WTC11 (cell line): ENCODE data around the gene PPEF2. TPM values are rescaled to one million over a fixed set of nuclear protein-coding genes. Genes with fewer than 3 reads are reported as not detected.
A peak's percentile ranks its signal among the peaks of the same experiment; 100 is the strongest.
"Not testable (repeated sequence)": the region's sequence is repeated elsewhere in the genome, so short reads cannot be mapped to it uniquely, and the experiment has no call there.

Source experiments
- ATAC-seq: fragments of 200-7000 bp; cut with Tn5 transposase; 2 replicates; pipeline ENCODE4 v1.10.0; 2021; ENCODE audit warnings: mild to moderate bottlenecking, moderate library complexity
- CTCF ChIA-PET: fragments of 300-600 bp; sonication (Branson Sonifier 250); formaldehyde crosslinking; loops from one replicate; lab custom pipeline; 2021; ENCODE audit warnings: antibody characterized with exemption; lab: Charles Lee
- POLR2A ChIA-PET: fragments of 350-600 bp; sonication (Branson Sonifier 250); formaldehyde crosslinking; loops from one replicate; lab custom pipeline; 2021; ENCODE audit warnings: antibody characterized with exemption; lab: Charles Lee
- DNase-seq: peaks from one replicate; pipeline ENCODE4 v3.0.0; 2021; ENCODE audit warnings: low spot score
- H3K27ac Mint-ChIP-seq: 2 replicates; pipeline ENCODE4 v1.8.0; 2021; ENCODE audit warnings: mixed read lengths
- H3K27me3 Mint-ChIP-seq: 2 replicates; pipeline ENCODE4 v1.8.0; 2021; ENCODE audit warnings: low read depth, mild to moderate bottlenecking, moderate library complexity, mixed read lengths
- H3K36me3 Mint-ChIP-seq: 2 replicates; pipeline ENCODE4 v1.8.0; 2021; ENCODE audit warnings: mixed read lengths
- H3K4me1 Mint-ChIP-seq: 2 replicates; pipeline ENCODE4 v1.8.0; 2022; ENCODE audit warnings: mixed read lengths
- H3K4me3 Mint-ChIP-seq: 2 replicates; pipeline ENCODE4 v1.8.0; 2021; ENCODE audit warnings: mild to moderate bottlenecking, moderate library complexity, mixed read lengths
- H3K9me3 Mint-ChIP-seq: 2 replicates; pipeline ENCODE4 v1.8.0; 2021; ENCODE audit warnings: mixed read lengths
- FOXJ3 ChIP-seq: sonication (generic); formaldehyde crosslinking; IDR thresholded peaks from 2 replicates; pipeline ENCODE4 v1.9.0; 2021; ENCODE audit warnings: missing genetic modification reagents, mild to moderate bottlenecking, borderline replicate concordance
- GABPB1 ChIP-seq: sonication (generic); formaldehyde crosslinking; IDR thresholded peaks from 2 replicates; pipeline ENCODE4 v1.8.1; 2023; ENCODE audit warnings: mild to moderate bottlenecking, missing genetic modification reagents
- NR3C1 ChIP-seq: sonication (generic); formaldehyde crosslinking; conservative IDR thresholded peaks from 2 replicates; pipeline ENCODE4 v1.8.1; 2023; ENCODE audit warnings: low read depth, mild to moderate bottlenecking, missing genetic modification reagents
- PRRX2 ChIP-seq: fragments of 250-450 bp; sonication (Bioruptor Pico); IDR thresholded peaks from 2 replicates; pipeline ENCODE4 v1.8.0; 2021; ENCODE audit warnings: mild to moderate bottlenecking
- TEAD4 ChIP-seq: sonication (generic); formaldehyde crosslinking; IDR thresholded peaks from 2 replicates; pipeline ENCODE4 v1.8.0; 2022; ENCODE audit warnings: mild to moderate bottlenecking, missing genetic modification reagents
- ZNF121 ChIP-seq: sonication (generic); formaldehyde crosslinking; IDR thresholded peaks from 2 replicates; pipeline ENCODE4 v1.8.0; 2023; ENCODE audit warnings: missing genetic modification reagents
- ZNF671 ChIP-seq: fragments of 250-450 bp; sonication (Bioruptor Pico); IDR thresholded peaks from 2 replicates; pipeline ENCODE4 v1.8.0; 2021; ENCODE audit warnings: mild to moderate bottlenecking
- total RNA-seq: library from RNA; stranded (reverse); gene quantifications from 3 replicates; pipeline ENCODE4 v1.2.3, GENCODE V29; 2021
- TF ChIP-seq, protein P1 (sequence below): sonication (generic); formaldehyde crosslinking; IDR thresholded peaks from 2 replicates; pipeline ENCODE4 v1.8.1; 2023; ENCODE audit warnings: mild to moderate bottlenecking, missing genetic modification reagents
- TF ChIP-seq, protein P2 (sequence below): sonication (generic); formaldehyde crosslinking; IDR thresholded peaks from 2 replicates; pipeline ENCODE4 v1.8.0; 2023; ENCODE audit warnings: missing genetic modification reagents
- TF ChIP-seq, protein P3 (sequence below): sonication (generic); formaldehyde crosslinking; conservative IDR thresholded peaks from 2 replicates; pipeline ENCODE4 v1.8.1; 2022; ENCODE audit warnings: mild to moderate bottlenecking, missing genetic modification reagents
- TF ChIP-seq, protein P4 (sequence below): fragments of 200-600 bp; IDR thresholded peaks from 2 replicates; pipeline ENCODE4 v1.8.0; 2022; ENCODE audit warnings: antibody characterized with exemption
- TF ChIP-seq, protein P5 (sequence below): sonication (generic); formaldehyde crosslinking; IDR thresholded peaks from 2 replicates; pipeline ENCODE4 v1.8.1; 2022; ENCODE audit warnings: mild to moderate bottlenecking, moderate library complexity, missing genetic modification reagents
- TF ChIP-seq, protein P6 (sequence below): fragments of 250-450 bp; sonication (Bioruptor Pico); IDR thresholded peaks from 2 replicates; pipeline ENCODE4 v1.9.0; 2021; ENCODE audit warnings: moderate library complexity, mild to moderate bottlenecking, inconsistent platforms, borderline replicate concordance

Gene PPEF2
- total RNA-seq, 1 experiment from 2014 or later = not detected

DNA sequence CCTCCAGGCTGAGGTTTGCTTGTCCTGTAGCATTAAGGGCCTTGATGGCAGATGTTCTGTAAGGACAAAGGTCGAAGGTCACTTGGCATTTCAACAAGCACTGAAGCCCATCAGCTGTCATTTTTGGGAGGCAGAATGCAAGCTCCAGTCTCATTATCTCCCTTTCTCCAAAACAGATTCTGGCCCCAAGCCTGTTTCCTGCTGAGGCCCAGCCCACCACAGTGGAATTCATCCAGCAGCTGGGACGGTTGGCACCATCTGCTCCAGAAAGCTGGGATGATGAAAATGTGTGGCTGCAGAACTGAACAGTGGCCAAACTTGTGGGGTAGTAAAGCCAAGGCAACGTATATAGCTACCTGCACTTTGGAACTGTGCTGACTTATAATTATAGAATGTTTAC lies 17.7 kb upstream of the PPEF2 start (continued):
- TF ChIP-seq, protein P1, sequence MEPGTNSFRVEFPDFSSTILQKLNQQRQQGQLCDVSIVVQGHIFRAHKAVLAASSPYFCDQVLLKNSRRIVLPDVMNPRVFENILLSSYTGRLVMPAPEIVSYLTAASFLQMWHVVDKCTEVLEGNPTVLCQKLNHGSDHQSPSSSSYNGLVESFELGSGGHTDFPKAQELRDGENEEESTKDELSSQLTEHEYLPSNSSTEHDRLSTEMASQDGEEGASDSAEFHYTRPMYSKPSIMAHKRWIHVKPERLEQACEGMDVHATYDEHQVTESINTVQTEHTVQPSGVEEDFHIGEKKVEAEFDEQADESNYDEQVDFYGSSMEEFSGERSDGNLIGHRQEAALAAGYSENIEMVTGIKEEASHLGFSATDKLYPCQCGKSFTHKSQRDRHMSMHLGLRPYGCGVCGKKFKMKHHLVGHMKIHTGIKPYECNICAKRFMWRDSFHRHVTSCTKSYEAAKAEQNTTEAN (CRISPR knock-in tag) = no peak
- no peak for TF ChIP-seq FOXJ3 (CRISPR knock-in tag)
- TF ChIP-seq, protein P2, sequence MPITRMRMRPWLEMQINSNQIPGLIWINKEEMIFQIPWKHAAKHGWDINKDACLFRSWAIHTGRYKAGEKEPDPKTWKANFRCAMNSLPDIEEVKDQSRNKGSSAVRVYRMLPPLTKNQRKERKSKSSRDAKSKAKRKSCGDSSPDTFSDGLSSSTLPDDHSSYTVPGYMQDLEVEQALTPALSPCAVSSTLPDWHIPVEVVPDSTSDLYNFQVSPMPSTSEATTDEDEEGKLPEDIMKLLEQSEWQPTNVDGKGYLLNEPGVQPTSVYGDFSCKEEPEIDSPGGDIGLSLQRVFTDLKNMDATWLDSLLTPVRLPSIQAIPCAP (CRISPR knock-in tag) = no peak
- TF ChIP-seq, protein P3, sequence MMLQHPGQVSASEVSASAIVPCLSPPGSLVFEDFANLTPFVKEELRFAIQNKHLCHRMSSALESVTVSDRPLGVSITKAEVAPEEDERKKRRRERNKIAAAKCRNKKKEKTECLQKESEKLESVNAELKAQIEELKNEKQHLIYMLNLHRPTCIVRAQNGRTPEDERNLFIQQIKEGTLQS (CRISPR knock-in tag) = no peak
- TF ChIP-seq NR3C1 (CRISPR knock-in tag) = no peak
- TF ChIP-seq, all 79 proteins: peak for 0

DNA sequence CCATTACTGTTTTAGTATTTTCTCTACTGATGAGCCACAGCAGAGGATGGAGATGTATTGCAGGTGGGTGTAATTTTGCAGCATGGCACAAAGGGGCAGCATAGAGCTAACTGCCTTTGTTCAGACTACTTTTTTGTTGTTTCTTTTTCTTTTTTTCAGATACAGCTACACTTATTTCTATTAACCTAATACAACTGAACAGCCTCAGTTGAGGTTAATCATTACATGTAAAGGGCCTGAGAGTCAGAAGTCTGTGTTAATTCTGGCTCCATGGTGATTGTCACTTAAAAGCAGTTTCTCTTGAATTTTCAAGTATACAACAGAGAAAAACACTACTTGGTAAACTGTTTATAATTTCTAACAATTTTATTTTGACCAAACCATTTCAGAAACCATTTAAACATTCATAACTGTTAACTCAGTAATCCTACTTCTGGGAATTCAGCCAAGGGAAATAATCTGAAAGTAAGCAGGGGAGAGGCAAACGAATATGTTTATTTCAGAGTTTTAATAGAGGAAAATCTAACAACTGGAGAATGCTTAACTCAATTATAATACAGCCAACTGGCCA lies 13.9 kb upstream of the PPEF2 start:
- ChIA-PET CTCF (interaction anchor here (0.6 to 5.4 kb wide), 32 partner anchors 8 to 232 kb away, joined by 3 to 54 read pairs (median 4); partner anchors contain the start of genes ART3, NAAA, NUP54 and SDAD1), POLR2A (no interaction called here)
- ATAC-seq (peak; percentile 94), DNase-seq (no peak)
- peaks cover 9% of the 10 kb centered on the region for H3K9me3 Mint-ChIP-seq
- no peak overlapping the region for H3K4me3 Mint-ChIP-seq
- TF ChIP-seq, protein P4, sequence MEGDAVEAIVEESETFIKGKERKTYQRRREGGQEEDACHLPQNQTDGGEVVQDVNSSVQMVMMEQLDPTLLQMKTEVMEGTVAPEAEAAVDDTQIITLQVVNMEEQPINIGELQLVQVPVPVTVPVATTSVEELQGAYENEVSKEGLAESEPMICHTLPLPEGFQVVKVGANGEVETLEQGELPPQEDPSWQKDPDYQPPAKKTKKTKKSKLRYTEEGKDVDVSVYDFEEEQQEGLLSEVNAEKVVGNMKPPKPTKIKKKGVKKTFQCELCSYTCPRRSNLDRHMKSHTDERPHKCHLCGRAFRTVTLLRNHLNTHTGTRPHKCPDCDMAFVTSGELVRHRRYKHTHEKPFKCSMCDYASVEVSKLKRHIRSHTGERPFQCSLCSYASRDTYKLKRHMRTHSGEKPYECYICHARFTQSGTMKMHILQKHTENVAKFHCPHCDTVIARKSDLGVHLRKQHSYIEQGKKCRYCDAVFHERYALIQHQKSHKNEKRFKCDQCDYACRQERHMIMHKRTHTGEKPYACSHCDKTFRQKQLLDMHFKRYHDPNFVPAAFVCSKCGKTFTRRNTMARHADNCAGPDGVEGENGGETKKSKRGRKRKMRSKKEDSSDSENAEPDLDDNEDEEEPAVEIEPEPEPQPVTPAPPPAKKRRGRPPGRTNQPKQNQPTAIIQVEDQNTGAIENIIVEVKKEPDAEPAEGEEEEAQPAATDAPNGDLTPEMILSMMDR = peak; percentile 72
- TF ChIP-seq ZNF121 (CRISPR knock-in tag) = no peak
- peaks cover 16% of the 10 kb centered on the region for H3K4me1 Mint-ChIP-seq
- no peaks in the 10 kb centered on the region for H3K27me3 Mint-ChIP-seq
- H3K36me3 Mint-ChIP-seq = peaks cover 20% of the 10 kb centered on the region
- no peak overlapping the region for H3K27ac Mint-ChIP-seq

DNA sequence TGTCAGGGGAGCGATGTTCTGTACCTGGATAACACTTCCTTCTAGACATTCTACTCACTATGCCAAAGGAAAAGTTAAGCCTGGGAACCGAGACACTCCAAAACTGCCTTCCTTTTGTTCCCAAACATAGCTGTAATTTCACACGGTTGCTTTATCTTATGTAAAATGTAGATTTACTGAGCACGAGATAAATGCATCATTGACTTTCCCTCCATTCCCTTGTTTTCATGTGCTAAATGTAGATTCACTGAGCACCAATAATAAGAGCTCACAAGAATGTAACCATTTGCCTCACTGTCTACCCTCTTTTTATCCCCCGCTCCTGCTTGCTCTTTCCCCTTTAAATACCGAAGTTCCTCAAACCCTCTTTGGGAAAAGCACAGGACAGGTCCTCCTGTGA lies 10.7 kb upstream of the PPEF2 start:
- CTCF ChIA-PET = interaction anchor here (0.6 to 5.4 kb wide), 2 partner anchors 18 to 335 kb away, joined by 4 to 54 read pairs; no protein-coding TSS in a partner anchor
- ATAC-seq = no peak
- Mint-ChIP-seq H3K4me1 (peaks cover 26% of the 10 kb centered on the region), H3K4me3 (no peak overlapping the region), H3K9me3 (peaks cover 32% of the 10 kb centered on the region), H3K36me3 (peaks cover 35% of the 10 kb centered on the region), H3K27ac (peak overlapping the region; percentile 36; the same call in 1 of the 2 replicates), H3K27me3 (no peaks in the 10 kb centered on the region)
- no peak for DNase-seq
- POLR2A ChIA-PET = interaction anchor here (0.6 to 0.7 kb wide), 2 partner anchors 185 to 1572 kb away, joined by 4 to 7 read pairs; no protein-coding TSS in a partner anchor
- no peak for TF ChIP-seq ZNF671

DNA sequence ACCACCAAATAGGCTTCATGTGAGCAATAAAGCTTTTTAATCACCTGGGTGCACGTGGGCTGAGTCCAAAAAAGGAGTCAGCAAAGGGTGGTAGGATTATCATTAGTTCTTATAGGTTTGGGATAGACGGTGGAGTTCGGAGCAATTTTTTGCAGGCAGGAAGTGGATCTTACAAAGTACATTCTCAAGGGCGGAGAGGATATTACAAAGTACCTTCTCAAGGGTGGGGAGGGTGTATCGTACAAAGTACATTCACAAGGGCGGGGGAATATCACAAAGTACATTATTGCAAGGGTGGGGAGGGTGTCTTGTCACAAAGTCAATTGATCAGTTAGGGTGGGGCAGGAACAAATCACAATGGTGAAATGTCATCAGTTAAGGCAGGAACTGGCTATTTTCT lies 8.6 kb upstream of the PPEF2 start:
- CTCF ChIA-PET, H3K27ac Mint-ChIP-seq: not testable (repeated sequence)

DNA sequence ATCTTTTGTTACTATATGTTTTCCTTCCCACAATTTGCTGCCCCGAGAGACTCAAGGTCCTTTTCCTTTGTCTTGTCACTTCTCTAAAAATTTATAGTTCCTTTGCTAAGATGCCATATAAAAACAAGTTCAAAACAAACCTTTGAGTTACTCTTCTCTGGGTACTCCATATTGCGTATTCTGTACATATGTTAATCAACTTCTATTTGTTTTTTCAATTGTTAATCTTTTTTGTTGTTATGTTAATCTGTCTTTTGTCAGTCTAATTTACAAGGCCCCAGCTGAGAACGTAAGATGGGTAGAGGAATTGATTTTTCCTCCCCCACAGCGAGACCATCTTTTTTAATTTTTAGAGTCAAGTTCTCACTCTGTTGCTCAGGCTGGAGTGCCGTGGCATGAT lies 7.2 kb upstream of the PPEF2 start:
- TF ChIP-seq, protein P5, sequence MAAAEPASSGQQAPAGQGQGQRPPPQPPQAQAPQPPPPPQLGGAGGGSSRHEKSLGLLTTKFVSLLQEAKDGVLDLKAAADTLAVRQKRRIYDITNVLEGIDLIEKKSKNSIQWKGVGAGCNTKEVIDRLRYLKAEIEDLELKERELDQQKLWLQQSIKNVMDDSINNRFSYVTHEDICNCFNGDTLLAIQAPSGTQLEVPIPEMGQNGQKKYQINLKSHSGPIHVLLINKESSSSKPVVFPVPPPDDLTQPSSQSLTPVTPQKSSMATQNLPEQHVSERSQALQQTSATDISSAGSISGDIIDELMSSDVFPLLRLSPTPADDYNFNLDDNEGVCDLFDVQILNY (CRISPR knock-in tag) = no peak
- TF ChIP-seq, protein P6, sequence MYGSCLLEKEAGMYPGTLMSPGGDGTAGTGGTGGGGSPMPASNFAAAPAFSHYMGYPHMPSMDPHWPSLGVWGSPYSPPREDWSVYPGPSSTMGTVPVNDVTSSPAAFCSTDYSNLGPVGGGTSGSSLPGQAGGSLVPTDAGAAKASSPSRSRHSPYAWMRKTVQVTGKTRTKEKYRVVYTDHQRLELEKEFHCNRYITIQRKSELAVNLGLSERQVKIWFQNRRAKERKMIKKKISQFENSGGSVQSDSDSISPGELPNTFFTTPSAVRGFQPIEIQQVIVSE (CRISPR knock-in tag) = no peak
- no peak for TF ChIP-seq GABPB1 (CRISPR knock-in tag)
- no peak for TF ChIP-seq PRRX2 (CRISPR knock-in tag)
- no peak for TF ChIP-seq TEAD4 (CRISPR knock-in tag)
- TF ChIP-seq, all 79 proteins: peak for 0
- H3K27ac Mint-ChIP-seq = peak overlapping the region; percentile 75
- ChIA-PET POLR2A (no interaction called here), CTCF (interaction anchor here (1.6 to 3.4 kb wide), 2 partner anchors 13 to 62 kb away, joined by 6 to 12 read pairs; no protein-coding TSS in a partner anchor)
- DNase-seq = no peak
- H3K36me3 Mint-ChIP-seq = peaks cover 35% of the 10 kb centered on the region
- H3K9me3 Mint-ChIP-seq = peaks cover 32% of the 10 kb centered on the region
- ATAC-seq = peak; percentile 53
- no peaks in the 10 kb centered on the region for H3K27me3 Mint-ChIP-seq
- H3K4me1 Mint-ChIP-seq = peaks cover 28% of the 10 kb centered on the region
- H3K4me3 Mint-ChIP-seq = no peak overlapping the region

More for the DNA sequence above, 8.6 kb upstream of the PPEF2 start:
- peaks cover 32% of the 10 kb centered on the region for H3K9me3 Mint-ChIP-seq
- H3K4me1 Mint-ChIP-seq = peaks cover 30% of the 10 kb centered on the region
- DNase-seq, H3K4me3 Mint-ChIP-seq, POLR2A ChIA-PET, H3K27me3 Mint-ChIP-seq, ATAC-seq: not testable (repeated sequence)
- H3K36me3 Mint-ChIP-seq = peaks cover 35% of the 10 kb centered on the region
